ENCODE measurements around the gene RAMP3. TPM values are rescaled to one million over a fixed set of nuclear protein-coding genes. Genes with fewer than 3 reads are reported as not detected.
"Not testable (repeated sequence)": the region's sequence is repeated elsewhere in the genome, so short reads cannot be mapped to it uniquely, and the experiment has no call there.

Gene RAMP3
- total RNA-seq, 1 experiment from 2014 or later, result not detected

DNA sequence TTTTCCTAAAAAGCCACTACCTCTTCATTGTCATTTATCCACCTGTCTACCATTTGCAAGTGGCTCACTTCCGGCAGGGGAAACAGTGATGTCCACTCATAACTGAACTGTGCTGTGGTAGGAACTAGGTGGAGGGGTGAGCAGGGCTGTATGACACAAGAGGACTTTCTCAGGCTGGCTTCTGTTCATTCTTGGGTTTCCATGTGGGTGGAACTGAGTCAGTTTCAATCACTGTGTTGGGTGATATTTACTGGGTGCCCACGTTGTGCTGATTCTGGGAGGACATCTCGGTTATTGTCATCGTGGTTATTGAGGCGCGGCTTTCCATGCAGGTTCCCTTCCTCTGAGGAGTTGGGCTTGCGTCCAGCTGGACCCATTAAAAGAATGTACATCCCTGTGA lies 38.8 kb downstream of the RAMP3 start:
- DNase-seq (ENCODE audit: low spot score), result no peak

DNA sequence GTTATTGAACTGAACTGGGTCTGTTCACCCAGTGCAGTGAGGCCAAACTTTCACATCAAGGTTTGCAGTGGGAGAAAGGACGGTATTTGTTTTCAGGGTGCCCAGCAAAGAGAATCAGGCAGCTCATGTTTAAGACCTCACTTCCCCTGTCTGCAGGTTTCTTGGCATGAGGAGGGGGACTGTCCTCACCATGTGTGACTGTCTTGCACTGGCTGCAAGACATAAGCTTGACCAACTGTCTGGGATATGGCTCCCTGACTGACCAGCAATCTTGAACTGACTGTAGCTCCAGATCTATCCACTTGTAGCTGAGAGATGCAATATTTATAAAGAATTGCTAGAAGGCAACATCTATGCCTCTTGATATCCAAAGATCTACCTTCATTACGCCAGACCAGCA lies 39.9 kb downstream of the RAMP3 start:
- DNase-seq (ENCODE audit: low spot score), result no peak

DNA sequence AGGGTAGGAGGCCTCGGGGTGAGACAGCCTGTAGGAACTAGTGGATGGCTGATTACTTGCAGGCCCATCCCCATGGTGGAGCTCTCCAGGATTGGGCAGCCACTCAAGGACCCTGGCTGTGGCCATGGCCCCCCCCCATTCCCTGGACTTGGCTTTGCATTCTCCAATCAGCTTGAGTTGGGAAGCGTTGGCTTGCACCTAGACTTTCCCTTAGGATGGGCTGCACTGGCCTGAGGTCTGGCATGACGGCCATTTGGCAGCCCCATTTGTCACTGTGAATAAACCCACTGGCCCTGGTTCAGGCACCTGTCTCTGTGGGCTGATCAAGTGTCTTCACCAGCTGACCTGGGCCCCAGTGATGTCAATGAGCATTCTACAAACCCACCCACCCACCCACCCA lies 41.4 kb downstream of the RAMP3 start:
- no peak for DNase-seq (ENCODE audit: low spot score)

DNA sequence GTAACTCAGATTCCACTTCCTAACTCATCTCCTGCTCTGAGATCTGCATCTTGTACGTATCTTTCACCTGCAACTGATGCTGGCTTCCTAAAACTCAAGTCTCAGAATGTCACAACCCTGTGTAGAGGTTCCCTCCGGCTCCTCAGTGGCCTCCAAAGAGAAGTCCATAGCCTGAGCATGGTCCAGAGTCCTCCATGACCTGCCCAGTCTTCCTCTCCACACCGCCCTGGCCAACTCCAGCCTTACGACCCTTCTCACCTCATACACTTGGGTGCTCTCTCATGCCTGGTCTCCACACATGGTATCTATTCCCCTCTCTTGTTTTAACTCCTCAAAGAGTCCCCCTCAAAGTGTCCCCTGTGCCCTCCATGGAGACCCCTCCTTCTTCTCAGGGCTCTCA lies 41.9 kb downstream of the RAMP3 start:
- DNase-seq (ENCODE audit: low spot score), result no peak

DNA sequence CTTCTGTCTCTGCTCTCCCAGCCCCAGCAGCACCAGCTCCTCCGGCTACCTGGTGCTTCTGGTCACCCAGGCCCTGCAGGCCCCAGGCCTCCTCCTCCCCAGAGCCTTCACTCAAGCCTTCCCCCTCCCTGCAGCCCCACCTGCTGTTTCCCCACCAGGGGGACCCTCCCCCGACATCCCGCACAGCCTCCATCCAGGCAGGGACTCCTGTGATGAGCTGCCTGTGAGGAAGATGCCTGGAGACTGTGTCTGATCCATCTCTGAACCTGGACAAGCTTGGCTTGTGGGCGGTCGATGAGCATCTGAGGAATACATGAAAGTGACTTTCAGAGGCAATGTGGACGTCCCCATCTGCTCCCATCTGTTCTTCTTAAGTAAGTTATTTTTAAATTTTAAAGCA lies 45.0 kb downstream of the RAMP3 start:
- no peak for DNase-seq (ENCODE audit: low spot score)

DNA sequence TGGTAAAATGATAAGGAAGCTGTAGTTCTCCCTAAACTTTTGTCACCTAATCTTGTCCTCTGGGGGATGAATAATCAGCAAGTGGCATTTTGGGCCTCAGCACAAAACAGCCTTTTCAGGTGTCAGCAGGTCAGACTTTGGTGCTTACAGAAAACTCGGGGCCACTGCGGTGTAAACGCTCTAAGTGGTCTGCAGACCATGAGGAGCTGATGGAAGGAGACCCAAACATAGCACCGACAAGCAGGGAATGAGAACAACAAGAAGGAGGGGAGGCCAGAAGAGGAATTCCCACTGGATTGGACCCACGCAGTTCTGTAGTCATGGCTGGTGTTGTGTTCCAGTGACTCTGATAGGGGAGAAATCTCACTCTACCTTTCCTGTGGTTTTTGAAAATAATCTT lies 45.4 kb downstream of the RAMP3 start:
- DNase-seq (ENCODE audit: low spot score), result no peak

DNA sequence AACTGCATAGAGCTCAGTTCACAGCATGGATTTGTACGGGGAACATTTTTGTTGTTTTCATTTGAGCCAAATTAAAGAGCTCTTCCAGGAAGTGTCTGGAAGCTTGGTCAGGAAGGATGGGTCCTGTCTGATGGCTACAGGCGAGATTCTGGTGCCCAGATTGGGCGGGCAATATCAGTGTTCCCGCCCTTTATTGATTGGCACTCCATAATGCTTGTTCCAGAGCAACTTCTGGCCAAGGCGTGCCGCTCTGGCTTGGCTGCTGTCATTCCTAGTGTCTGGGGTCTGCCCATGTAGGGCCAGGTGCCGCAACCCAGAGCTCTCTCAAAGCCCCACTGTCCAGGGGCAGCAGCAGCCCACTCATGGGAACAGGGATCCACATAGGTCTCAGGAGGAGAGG lies 45.9 kb downstream of the RAMP3 start:
- DNase-seq (ENCODE audit: low spot score), result no peak

DNA sequence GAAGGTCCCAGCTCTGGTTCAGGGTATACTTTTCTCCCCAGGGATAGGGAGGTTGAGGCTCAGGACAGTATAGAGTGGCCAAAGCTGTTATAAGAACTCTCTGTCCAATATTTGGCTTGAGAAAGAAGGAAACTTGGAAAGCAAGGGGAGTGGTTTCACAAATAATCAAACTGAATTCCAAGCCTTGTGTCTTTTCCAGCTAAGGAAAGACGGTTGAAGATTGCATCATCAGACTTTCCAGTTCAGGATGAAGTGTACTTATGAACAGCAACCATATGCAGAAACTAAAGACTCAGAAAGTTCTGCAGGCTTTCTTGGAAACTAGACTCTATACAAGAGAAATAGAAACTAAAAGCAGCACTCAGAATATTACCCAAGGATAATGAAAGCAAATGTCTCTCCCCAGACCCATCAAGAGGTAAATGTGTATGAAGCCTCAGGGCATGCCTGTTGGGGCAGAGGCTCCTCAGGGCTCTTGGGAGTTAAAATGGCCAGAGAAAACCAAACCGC lies 46.4 kb downstream of the RAMP3 start:
- no peak for DNase-seq (ENCODE audit: low spot score)

DNA sequence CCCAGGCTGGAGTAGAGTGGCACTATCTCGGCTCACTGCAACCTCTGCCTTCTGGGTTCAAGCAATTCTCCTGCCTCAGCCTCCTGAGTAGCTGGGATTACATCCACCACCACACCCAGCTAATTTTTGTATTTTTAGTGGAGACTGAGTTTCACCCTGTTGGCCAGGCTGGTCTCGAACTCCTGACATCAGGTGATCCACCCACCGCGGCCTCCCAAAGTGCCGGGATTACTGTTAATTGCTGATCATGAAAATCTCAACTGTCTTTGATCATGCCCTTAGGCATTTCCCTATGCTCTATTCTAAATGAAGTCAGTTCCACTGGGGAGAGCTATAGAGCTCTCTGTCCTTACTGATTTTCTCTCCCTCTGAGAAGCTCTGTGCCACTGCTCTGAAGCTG lies 48.7 kb downstream of the RAMP3 start:
- not testable (repeated sequence) for DNase-seq (ENCODE audit: low spot score)

DNA sequence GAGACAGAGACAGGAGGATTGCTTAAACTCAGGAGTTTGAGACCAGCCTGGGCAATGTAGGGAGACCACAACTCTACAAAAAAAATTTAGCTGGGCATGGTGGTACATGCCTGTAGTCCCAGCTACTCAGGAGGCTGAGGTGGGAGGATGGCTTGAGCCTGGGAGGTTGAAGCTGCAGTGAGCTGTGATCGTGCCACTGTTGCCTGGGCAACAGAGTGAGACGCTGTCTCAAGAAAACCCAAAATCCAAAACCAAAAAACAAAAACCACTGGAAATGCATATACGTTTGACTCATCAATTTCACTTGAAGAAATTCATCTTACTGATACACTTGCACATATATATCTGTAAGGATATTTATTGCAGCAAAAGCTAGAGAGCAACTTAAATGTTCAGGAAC lies 52.3 kb downstream of the RAMP3 start:
- not testable (repeated sequence) for DNase-seq (ENCODE audit: low spot score)

DNA sequence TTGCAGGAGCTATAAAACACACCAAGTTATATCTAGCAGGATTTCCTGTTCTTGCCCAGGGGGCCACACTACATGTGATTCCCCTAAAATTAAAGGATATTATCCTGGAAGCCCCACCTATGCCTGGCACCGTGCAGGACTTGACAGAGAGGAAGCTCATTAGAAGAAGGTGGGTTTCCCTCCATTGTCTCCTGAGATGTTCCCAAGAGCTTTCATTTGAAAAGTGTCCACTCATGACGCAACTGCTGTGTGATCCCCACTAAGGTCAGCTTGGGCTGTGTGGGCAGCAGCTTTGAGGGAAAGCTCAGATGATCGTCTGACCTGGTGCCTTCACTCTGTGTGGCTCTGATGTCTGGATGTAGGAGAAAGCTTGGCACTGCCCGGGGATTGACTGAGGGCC lies 53.5 kb downstream of the RAMP3 start:
- no peak for DNase-seq (ENCODE audit: low spot score)

DNA sequence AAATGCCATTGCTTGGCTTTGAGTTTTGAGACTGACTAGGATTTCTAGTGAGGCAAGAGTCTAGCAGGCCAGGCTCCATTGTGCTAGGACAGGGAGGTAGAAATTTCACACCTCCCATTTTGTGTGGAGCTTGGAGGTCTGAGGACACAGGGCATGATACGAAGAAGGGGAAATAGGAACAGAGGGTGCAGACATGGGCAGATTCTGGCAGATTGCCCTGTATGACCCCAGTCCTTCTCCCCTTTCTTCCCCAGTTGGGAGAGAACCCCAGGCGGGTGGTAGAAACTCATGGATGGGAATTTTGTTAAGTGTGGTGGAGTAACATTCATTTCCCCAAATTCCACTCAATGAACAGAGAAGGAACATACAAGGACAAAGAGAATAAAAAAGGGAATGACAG lies 54.4 kb downstream of the RAMP3 start:
- no peak for DNase-seq (ENCODE audit: low spot score)

DNA sequence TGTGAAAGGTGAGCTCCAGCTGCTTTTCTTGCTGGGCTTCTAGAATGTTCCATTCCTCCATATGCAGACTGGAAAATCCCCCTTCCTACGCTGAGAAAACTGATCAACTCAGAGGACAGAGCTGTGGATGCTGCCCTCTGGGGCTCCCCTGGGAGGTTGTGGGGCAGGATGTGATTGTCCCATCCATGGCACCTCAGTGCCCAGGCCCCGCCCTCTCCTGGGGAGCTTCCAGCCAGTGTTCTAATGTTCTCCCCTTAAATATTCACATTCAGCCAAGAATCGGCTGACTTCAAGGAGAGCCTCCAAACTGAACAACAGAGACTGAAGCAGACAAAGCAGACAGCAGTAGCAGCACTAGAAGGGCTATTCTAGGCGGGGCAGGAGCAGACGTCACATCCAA lies 55.0 kb downstream of the RAMP3 start:
- DNase-seq (ENCODE audit: low spot score), result no peak

DNA sequence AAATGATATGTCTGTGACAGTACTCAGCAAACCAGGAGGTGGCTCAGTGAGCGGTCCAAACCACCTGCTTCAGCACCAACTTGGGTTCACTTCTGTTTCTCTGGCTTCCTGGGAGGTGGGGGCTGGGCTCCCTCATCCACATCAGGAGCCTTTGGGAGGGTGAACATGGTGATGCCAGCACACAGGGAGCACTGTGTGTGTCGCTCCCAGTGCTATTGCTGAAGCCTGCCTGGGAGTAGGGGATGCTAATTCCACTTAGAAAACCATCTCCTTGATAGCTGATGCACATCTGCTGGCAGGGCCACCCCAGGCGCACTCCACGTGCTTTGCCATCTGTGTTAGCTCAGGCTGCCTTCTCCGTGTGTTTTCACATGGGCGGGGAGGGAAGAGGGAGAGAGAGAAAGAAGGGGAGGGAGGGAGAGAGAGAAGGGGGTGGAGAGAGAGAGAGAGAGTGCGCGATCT lies 58.0 kb downstream of the RAMP3 start:
- no peak for DNase-seq (ENCODE audit: low spot score)

DNA sequence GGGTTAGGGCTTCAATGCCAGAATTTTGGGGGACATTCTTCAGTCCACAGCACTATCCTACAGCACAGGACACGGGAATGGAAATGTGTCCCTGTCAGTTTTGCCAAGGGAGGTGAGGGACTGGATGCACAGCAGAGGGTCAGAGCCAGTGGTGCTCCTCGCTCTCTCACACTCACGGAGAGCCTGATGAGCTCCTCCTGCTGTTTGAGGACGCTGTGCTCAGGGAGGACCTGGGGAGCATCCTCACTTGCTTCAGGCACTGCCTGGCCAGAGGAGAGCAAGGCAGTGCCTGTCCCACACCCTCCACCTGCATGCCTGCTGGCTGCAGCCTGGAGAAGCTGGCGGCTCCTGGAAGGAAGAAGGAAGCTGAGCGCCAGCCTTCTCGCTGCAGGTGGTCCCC lies 58.6 kb downstream of the RAMP3 start:
- DNase-seq (ENCODE audit: low spot score), result no peak

DNA sequence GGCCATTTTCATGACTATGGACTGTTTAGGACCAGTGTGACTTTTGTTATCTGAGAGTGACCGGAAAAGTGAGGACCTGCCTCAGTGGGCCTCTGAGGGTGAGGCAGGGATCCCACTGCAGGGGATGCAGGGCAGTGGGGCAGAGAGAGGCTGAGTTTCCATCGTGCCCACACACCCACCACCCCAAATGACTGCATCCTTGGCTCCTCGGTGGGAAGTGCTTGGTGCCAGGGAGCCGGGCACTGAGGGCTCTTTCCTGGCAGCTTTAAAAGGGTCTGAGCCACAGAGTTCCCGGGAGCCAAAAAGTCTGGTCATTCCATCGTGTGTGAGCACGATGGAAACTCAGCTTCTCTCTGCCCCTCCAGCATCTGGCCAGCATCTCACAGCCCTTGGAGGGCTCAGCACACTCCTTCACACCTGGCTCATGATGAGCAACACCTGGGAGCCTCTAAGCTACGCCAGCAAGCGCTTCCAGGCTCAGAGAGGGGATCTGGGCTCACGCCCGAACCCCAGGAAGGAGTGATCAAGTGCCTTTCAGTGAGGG lies 59.1 kb downstream of the RAMP3 start:
- DNase-seq (ENCODE audit: low spot score), result no peak

DNA sequence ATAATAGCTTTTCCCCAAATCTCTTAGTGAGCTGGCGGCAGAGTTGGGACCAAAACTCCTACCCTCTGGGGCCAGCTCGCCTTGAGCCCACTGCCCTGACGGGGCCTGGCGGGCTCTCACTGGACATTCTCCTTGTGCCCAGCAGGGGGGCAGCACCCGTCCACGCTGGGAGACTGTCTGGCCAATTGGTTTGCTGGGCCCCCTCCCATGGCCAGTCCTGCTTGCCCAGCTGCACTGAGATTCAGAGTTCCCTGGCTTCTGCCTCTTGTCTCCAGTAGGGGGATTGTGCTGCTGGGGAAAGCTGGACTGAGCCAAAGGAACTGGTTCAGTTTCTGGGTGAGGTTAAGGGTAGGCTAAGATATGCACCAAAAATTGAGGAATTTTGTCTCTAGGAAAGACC lies 59.8 kb downstream of the RAMP3 start:
- DNase-seq (ENCODE audit: low spot score), result no peak

DNA sequence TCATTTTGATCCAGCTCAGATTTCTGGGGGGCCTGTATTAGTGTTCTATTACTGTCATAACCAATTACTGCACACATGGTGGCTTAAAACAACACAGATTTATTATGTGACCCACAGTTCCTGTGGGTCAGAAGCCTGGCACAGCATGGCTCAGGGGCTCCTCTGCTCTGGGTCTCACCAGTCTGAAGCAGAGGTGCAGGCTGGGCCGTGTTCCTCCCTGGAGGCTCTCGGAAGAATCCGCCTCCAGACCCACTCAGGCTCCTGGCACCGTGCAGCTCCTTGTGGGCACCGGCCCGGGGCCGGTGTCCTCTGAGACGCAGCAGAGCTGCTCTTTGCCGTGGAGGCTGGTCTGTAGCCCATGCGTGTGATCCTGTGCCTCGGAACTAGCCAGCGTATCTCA lies 61.5 kb downstream of the RAMP3 start:
- DNase-seq (ENCODE audit: low spot score), result no peak

DNA sequence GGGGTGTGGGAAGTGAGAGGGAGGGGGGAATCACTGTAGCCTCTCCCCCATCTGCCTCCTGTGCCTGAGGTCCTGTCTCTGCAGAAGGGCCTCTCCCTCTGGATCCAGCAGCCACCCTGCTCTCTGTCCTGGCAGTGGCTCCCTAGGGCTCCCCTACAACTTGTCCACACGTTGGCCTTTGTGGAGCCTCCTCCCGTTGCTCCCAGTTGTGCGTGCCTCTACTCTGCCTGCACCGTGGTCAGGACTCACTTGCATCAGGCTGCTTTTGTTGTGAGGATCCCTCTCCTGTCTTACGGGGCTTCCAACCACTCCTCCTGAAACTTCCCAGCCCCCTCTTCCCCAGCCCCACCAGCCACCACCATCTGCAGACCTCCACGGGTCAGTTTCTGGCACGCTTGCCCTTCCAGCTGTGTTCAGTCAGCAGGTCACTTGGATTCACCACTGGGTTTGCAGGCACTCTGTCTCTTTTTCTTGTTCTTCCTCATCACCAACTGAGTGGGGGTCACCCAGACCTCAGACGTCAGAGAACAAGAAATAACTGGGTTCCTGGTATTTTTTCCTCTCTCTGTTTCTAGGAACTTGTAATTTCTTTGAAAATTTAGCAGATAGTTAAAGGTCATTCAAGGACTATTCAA lies 62.3 kb downstream of the RAMP3 start:
- no peak for DNase-seq (ENCODE audit: low spot score)

DNA sequence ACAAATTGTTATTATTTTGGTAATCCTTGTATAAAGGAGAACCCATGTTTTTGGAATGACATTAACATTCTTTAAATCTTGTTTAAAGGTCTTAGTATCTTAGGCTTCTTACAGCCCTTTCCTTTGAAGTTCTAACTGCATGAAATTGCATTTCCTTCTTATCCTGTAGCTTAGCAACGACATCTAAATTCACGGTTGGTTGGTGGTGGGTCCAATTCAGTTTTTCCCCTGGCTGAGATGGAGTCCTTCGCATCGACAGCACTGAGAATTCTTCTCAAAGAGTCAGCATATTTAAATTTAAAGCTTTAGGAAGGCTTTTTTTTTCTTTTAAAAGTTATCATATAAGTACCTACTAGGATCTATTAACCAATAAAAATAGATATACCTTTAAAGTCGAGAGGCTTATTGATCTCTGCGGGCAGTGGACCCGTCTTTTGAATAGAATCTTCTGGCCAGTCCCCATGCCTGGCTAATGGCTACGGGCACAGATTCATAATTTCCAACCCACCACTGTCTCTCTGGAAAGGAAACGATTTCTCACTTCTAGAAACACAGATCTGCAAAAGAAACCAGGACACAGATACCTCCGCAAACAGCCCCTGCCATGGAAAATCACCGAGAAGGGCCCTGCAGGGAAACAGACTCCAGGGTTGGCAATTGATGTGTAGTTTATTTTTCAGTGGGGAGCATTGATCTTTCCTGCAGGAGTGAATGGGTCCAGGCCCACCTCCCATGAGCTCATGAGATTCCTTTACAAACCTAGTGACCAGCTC lies 63.4 kb downstream of the RAMP3 start:
- DNase-seq (ENCODE audit: low spot score), result no peak

DNA sequence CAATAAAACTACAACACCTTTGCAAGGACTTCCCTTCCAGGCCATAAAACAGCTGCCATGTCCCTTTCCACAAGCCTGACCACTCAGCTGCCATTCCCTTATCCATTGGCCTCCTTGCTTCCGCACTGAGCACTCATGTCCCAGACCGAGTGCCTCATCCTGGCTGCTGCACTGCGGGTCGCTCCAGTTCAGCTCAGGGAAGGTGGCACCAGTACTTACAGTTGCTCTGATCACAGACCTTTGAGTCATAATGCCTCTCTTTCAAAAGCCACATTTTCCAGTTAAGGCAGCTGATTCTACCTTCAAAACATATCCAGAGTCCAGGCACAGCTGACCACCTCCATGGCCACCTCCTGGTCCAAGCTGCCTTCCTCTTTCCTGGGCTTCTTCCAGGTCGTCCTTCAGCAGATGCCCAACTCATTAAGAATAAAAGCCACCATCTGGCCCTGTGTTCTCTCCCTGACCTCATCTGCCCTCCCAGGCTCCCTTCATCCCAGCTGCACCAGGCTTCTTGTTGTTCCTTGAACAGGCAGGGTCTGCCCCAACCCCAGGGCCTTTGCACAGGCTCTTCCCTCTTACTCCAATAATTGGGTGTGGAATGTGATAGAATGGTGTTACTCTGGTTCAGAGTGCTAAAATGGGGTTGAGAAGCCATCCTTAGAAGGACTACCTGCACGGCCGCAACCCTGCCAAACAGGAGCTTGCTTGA lies 64.5 kb downstream of the RAMP3 start:
- no peak for DNase-seq (ENCODE audit: low spot score)

DNA sequence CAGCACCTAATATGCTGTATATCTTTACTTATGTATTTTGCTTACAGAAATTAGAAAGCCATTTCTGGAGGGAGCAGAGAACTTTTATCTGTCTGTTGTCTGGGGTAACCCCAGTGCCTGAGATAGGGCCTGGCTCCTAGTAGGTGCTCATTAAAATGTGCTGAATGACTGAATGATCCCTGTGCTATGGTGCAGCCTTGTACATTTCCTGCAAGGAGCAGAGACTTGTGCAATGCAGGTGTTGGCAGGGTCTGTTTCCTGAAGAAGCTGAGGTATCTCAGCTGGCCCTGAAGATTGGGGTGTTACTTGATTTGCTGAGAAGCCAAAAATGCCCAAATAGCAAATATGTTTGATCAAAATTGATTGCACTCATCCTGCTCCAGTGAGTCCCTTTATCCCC lies 65.5 kb downstream of the RAMP3 start:
- DNase-seq (ENCODE audit: low spot score), result no peak
